ENCODE measurements around the gene SLC34A1.

SLC34A1 gene

GRCh38 chr5:177386542-177386941 lies 2.3 kb downstream of the SLC34A1 start:
- H3K23ac ChIP-seq (ENCODE audit: low read depth, low read length, poor library complexity) = peak overlapping the region; percentile 62
- H3K79me1 ChIP-seq (ENCODE audit: low read depth, low read length) = no peaks in the 10 kb centered on the region
- H4K91ac ChIP-seq (ENCODE audit: low read depth, low read length, poor library complexity) = no peak overlapping the region
- H3K4me1 ChIP-seq (ENCODE audit: control insufficient read depth in 2 of 2, insufficient read depth in 1 of 2, low read depth in 1 of 2, low read length in 2 of 2) = peaks cover 2 to 14% of the 10 kb centered on the region in 2 donors
- peak overlapping the region; percentile 77 for H3K18ac ChIP-seq (ENCODE audit: low read length)
- H3K4me2 ChIP-seq (ENCODE audit: insufficient read depth, low read length, poor library complexity, severe bottlenecking) = no peak overlapping the region
- H3K4me3 ChIP-seq (ENCODE audit: low read length in 2 of 2) = no peak overlapping the region
- no peaks in the 10 kb centered on the region for H3K9me3 ChIP-seq (replicated peaks in 1 of 2; ENCODE audit: control insufficient read depth in 2 of 2, insufficient read depth in 1 of 2, low read depth in 1 of 2, low read length in 2 of 2)
- peak overlapping the region; percentile 2 for H2BK120ac ChIP-seq (ENCODE audit: low read depth, low read length)
- no peak overlapping the region for H2BK5ac ChIP-seq (ENCODE audit: low read length)
- peaks cover 0 to 65% (median 2%) of the 10 kb centered on the region in 3 experiments for H3K27me3 ChIP-seq (ENCODE audit: control insufficient read depth in 3 of 3, insufficient read depth in 3 of 3, low read depth in 1 of 3, low read length in 3 of 3)
- peak overlapping the region; percentile 47 for H2AK5ac ChIP-seq (ENCODE audit: low read depth, low read length)
- no peak overlapping the region for H3K9ac ChIP-seq (ENCODE audit: low read depth, low read length, poor library complexity)
- H3K4ac ChIP-seq (ENCODE audit: low read length) = peak overlapping the region; percentile 42
- no peak overlapping the region for H3K14ac ChIP-seq (ENCODE audit: low read length)
- H3K36me3 ChIP-seq (replicated peaks in 1 of 2; ENCODE audit: control insufficient read depth in 2 of 2, insufficient read depth in 2 of 2, low read length in 2 of 2) = no peaks in the 10 kb centered on the region
- H2AFZ ChIP-seq (ENCODE audit: low read length) = no peak overlapping the region
- H2BK15ac ChIP-seq (ENCODE audit: low read length) = peak overlapping the region; percentile 88
- no CpG with 5 or more reads among the region's 8 CpGs for WGBS, 2 donors (ENCODE audit: extremely low coverage in 2 of 2, insufficient read length in 2 of 2, insufficient replicate concordance in 1 of 2)
- no peak overlapping the region for H3K27ac ChIP-seq (replicated peaks; ENCODE audit: low read length)
- no peak overlapping the region for H4K8ac ChIP-seq (ENCODE audit: low read depth, low read length)
- no peak for DNase-seq (ENCODE audit: low spot score)
- no peak overlapping the region for H2BK12ac ChIP-seq (ENCODE audit: low read length)

GRCh38 chr5:177387405-177387804 lies 3.2 kb downstream of the SLC34A1 start:
- H4K8ac ChIP-seq (ENCODE audit: low read depth, low read length) = no peak overlapping the region
- peak overlapping the region; percentile 65 for H3K9ac ChIP-seq (ENCODE audit: low read depth, low read length, poor library complexity)

GRCh38 chr5:177388521-177389052 lies 4.4 kb downstream of the SLC34A1 start:
- Histone ChIP-seq H2BK15ac (ENCODE audit: low read length) (no peak overlapping the region), H3K4me3 (ENCODE audit: low read length in 2 of 2) (no peak overlapping the region), H3K4me2 (ENCODE audit: insufficient read depth, low read length, poor library complexity, severe bottlenecking) (no peak overlapping the region), H3K79me1 (ENCODE audit: low read depth, low read length) (no peaks in the 10 kb centered on the region), H3K4ac (ENCODE audit: low read length) (no peak overlapping the region), H2BK5ac (ENCODE audit: low read length) (no peak overlapping the region), H3K9me3 (replicated peaks in 1 of 2; ENCODE audit: control insufficient read depth in 2 of 2, insufficient read depth in 1 of 2, low read depth in 1 of 2, low read length in 2 of 2) (no peaks in the 10 kb centered on the region), H2BK120ac (ENCODE audit: low read depth, low read length) (no peak overlapping the region), H4K8ac (ENCODE audit: low read depth, low read length) (no peak overlapping the region), H3K4me1 (ENCODE audit: control insufficient read depth in 2 of 2, insufficient read depth in 1 of 2, low read depth in 1 of 2, low read length in 2 of 2) (peaks cover 2 to 14% of the 10 kb centered on the region in 2 donors), H3K9ac (ENCODE audit: low read depth, low read length, poor library complexity) (no peak overlapping the region), H3K23ac (ENCODE audit: low read depth, low read length, poor library complexity) (no peak overlapping the region), H3K14ac (ENCODE audit: low read length) (no peak overlapping the region), H2AK5ac (ENCODE audit: low read depth, low read length) (no peak overlapping the region), H3K18ac (ENCODE audit: low read length) (no peak overlapping the region), H3K27me3 (ENCODE audit: control insufficient read depth in 3 of 3, insufficient read depth in 3 of 3, low read depth in 1 of 3, low read length in 3 of 3) (peaks cover 0 to 59% (median 0%) of the 10 kb centered on the region in 3 experiments), H2AFZ (ENCODE audit: low read length) (peak overlapping the region; percentile 89), H4K91ac (ENCODE audit: low read depth, low read length, poor library complexity) (no peak overlapping the region), H2BK12ac (ENCODE audit: low read length) (no peak overlapping the region), H3K36me3 (replicated peaks in 1 of 2; ENCODE audit: control insufficient read depth in 2 of 2, insufficient read depth in 2 of 2, low read length in 2 of 2) (no peaks in the 10 kb centered on the region), H3K27ac (replicated peaks; ENCODE audit: low read length) (no peak overlapping the region)
- WGBS, 2 donors (ENCODE audit: extremely low coverage in 2 of 2, insufficient read length in 2 of 2, insufficient replicate concordance in 1 of 2) = no CpG with 5 or more reads among the region's 10 CpGs
- DNase-seq (ENCODE audit: low spot score) = no peak

More at GRCh38 chr5:177387405-177387804, 3.2 kb downstream of the SLC34A1 start:
- Histone ChIP-seq H2AFZ (ENCODE audit: low read length) (no peak overlapping the region), H3K4me3 (ENCODE audit: low read length in 2 of 2) (no peak overlapping the region), H2BK120ac (ENCODE audit: low read depth, low read length) (no peak overlapping the region), H3K18ac (ENCODE audit: low read length) (no peak overlapping the region), H2BK15ac (ENCODE audit: low read length) (peak overlapping the region; percentile 24), H3K36me3 (replicated peaks in 1 of 2; ENCODE audit: control insufficient read depth in 2 of 2, insufficient read depth in 2 of 2, low read length in 2 of 2) (no peaks in the 10 kb centered on the region), H3K79me1 (ENCODE audit: low read depth, low read length) (no peaks in the 10 kb centered on the region), H3K9me3 (replicated peaks in 1 of 2; ENCODE audit: control insufficient read depth in 2 of 2, insufficient read depth in 1 of 2, low read depth in 1 of 2, low read length in 2 of 2) (no peaks in the 10 kb centered on the region), H3K4me1 (ENCODE audit: control insufficient read depth in 2 of 2, insufficient read depth in 1 of 2, low read depth in 1 of 2, low read length in 2 of 2) (peaks cover 2 to 14% of the 10 kb centered on the region in 2 donors), H3K14ac (ENCODE audit: low read length) (no peak overlapping the region), H2AK5ac (ENCODE audit: low read depth, low read length) (peak overlapping the region; percentile 53), H3K27ac (replicated peaks; ENCODE audit: low read length) (no peak overlapping the region), H3K23ac (ENCODE audit: low read depth, low read length, poor library complexity) (peak overlapping the region; percentile 44), H3K27me3 (ENCODE audit: control insufficient read depth in 3 of 3, insufficient read depth in 3 of 3, low read depth in 1 of 3, low read length in 3 of 3) (peaks cover 0 to 63% (median 2%) of the 10 kb centered on the region in 3 experiments), H2BK5ac (ENCODE audit: low read length) (no peak overlapping the region), H4K91ac (ENCODE audit: low read depth, low read length, poor library complexity) (no peak overlapping the region), H3K4ac (ENCODE audit: low read length) (no peak overlapping the region), H2BK12ac (ENCODE audit: low read length) (no peak overlapping the region), H3K4me2 (ENCODE audit: insufficient read depth, low read length, poor library complexity, severe bottlenecking) (no peak overlapping the region)
- WGBS, 2 donors (ENCODE audit: extremely low coverage in 2 of 2, insufficient read length in 2 of 2, insufficient replicate concordance in 1 of 2) = no CpG with 5 or more reads among the region's 14 CpGs
- no peak for DNase-seq (ENCODE audit: low spot score)

GRCh38 chr5:177389241-177390169 lies 5.3 kb downstream of the SLC34A1 start:
- no peak overlapping the region for H3K27ac ChIP-seq (replicated peaks; ENCODE audit: low read length)

More at GRCh38 chr5:177389241-177390169, 5.3 kb downstream of the SLC34A1 start:
- no peak overlapping the region for H3K4me3 ChIP-seq (ENCODE audit: low read length in 2 of 2)
- H2AFZ ChIP-seq (ENCODE audit: low read length) = peak overlapping the region; percentile 89
- H2BK12ac ChIP-seq (ENCODE audit: low read length) = no peak overlapping the region
- no peaks in the 10 kb centered on the region for H3K36me3 ChIP-seq (replicated peaks in 1 of 2; ENCODE audit: control insufficient read depth in 2 of 2, insufficient read depth in 2 of 2, low read length in 2 of 2)
- H4K91ac ChIP-seq (ENCODE audit: low read depth, low read length, poor library complexity) = no peak overlapping the region
- peaks cover 2 to 14% of the 10 kb centered on the region in 2 donors for H3K4me1 ChIP-seq (ENCODE audit: control insufficient read depth in 2 of 2, insufficient read depth in 1 of 2, low read depth in 1 of 2, low read length in 2 of 2)
- H2BK15ac ChIP-seq (ENCODE audit: low read length) = peak overlapping the region; percentile 14
- no peak overlapping the region for H2BK120ac ChIP-seq (ENCODE audit: low read depth, low read length)
- peak overlapping the region; percentile 7 for H3K9ac ChIP-seq (ENCODE audit: low read depth, low read length, poor library complexity)
- no peaks in the 10 kb centered on the region for H3K9me3 ChIP-seq (replicated peaks in 1 of 2; ENCODE audit: control insufficient read depth in 2 of 2, insufficient read depth in 1 of 2, low read depth in 1 of 2, low read length in 2 of 2)
- H3K79me1 ChIP-seq (ENCODE audit: low read depth, low read length) = no peaks in the 10 kb centered on the region
- no CpG with 5 or more reads among the region's 21 CpGs for WGBS, 2 donors (ENCODE audit: extremely low coverage in 2 of 2, insufficient read length in 2 of 2, insufficient replicate concordance in 1 of 2)
- DNase-seq (ENCODE audit: low spot score) = no peak
- H3K4ac ChIP-seq (ENCODE audit: low read length) = no peak overlapping the region
- no peak overlapping the region for H3K14ac ChIP-seq (ENCODE audit: low read length)
- no peak overlapping the region for H3K4me2 ChIP-seq (ENCODE audit: insufficient read depth, low read length, poor library complexity, severe bottlenecking)
- no peak overlapping the region for H3K18ac ChIP-seq (ENCODE audit: low read length)
- H2BK5ac ChIP-seq (ENCODE audit: low read length) = no peak overlapping the region
- H4K8ac ChIP-seq (ENCODE audit: low read depth, low read length) = no peak overlapping the region
- H3K23ac ChIP-seq (ENCODE audit: low read depth, low read length, poor library complexity) = no peak overlapping the region
- H2AK5ac ChIP-seq (ENCODE audit: low read depth, low read length) = peak overlapping the region; percentile 33
- peaks cover 0 to 59% (median 0%) of the 10 kb centered on the region in 3 experiments for H3K27me3 ChIP-seq (ENCODE audit: control insufficient read depth in 3 of 3, insufficient read depth in 3 of 3, low read depth in 1 of 3, low read length in 3 of 3)

Measured in neuronal stem cell (in vitro differentiated cells).